Measurements from ENCODE around the gene GAB2.
"Not testable (repeated sequence)": the region's sequence is repeated elsewhere in the genome, so short reads cannot be mapped to it uniquely, and the experiment has no call there.

Gene GAB2, protein sequence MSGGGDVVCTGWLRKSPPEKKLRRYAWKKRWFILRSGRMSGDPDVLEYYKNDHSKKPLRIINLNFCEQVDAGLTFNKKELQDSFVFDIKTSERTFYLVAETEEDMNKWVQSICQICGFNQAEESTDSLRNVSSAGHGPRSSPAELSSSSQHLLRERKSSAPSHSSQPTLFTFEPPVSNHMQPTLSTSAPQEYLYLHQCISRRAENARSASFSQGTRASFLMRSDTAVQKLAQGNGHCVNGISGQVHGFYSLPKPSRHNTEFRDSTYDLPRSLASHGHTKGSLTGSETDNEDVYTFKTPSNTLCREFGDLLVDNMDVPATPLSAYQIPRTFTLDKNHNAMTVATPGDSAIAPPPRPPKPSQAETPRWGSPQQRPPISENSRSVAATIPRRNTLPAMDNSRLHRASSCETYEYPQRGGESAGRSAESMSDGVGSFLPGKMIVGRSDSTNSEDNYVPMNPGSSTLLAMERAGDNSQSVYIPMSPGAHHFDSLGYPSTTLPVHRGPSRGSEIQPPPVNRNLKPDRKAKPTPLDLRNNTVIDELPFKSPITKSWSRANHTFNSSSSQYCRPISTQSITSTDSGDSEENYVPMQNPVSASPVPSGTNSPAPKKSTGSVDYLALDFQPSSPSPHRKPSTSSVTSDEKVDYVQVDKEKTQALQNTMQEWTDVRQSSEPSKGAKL

DNA sequence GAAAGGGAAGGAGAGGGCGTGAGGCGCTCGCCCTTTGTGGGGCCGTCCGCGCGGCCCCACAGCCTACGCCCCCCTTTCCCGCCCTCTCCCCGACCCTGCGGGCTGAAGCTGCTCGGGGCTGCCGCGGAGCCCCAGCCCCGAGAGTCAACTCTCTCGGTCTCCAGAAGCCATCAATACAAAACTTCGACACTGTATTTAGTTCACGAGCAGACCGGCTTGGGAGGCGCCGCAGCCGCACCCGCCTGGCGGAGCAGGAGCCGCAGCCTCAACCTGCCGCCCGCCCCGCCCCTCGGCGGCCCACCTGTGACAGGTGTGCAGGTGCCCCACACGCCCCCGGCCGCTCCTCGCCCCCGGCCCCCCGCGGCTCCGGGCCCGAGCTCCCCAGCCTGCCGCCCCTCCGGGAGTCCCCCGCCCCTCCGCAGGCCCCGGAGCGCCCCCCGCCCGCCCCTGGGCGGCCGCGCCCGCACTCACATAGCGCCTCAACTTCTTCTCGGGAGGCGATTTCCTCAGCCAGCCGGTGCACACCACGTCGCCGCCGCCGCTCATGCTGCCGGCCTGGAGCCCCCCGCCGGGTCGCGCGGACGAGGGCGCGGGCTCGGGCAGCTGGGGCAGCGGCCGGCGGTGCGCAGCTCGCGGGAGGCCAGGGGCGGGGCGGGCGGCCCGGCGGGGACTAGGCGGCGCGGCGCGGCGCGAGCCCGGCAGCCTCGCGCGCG lies at the start of gene GAB2:
Gene GAB2, minus strand, starts transcription at position 646 of the 713 bp plus-strand sequence. Its CDS starts 100 bp downstream, at position 546.
- no peak for DNase-seq (ENCODE audit: low read depth)

DNA sequence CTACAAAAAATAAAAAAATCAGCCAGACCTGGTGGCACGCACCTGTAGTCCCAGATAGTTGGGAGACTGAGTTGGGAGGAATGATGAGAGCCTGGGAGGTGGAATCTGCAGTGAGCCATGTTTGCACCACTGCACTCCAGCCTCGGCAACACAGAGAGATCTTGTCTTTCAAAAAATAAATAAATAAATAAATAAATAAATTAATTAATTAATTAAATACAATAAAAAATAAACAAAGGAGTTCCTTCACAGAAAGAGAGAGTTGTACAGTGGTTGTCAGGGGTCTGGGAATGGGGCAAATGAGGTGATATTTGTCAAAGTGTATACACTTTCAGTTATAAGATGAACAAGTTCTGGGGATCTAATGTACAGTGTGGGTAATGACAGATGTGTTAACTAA lies 49.8 kb upstream of the GAB2 start:
- DNase-seq (ENCODE audit: low read depth): no peak

DNA sequence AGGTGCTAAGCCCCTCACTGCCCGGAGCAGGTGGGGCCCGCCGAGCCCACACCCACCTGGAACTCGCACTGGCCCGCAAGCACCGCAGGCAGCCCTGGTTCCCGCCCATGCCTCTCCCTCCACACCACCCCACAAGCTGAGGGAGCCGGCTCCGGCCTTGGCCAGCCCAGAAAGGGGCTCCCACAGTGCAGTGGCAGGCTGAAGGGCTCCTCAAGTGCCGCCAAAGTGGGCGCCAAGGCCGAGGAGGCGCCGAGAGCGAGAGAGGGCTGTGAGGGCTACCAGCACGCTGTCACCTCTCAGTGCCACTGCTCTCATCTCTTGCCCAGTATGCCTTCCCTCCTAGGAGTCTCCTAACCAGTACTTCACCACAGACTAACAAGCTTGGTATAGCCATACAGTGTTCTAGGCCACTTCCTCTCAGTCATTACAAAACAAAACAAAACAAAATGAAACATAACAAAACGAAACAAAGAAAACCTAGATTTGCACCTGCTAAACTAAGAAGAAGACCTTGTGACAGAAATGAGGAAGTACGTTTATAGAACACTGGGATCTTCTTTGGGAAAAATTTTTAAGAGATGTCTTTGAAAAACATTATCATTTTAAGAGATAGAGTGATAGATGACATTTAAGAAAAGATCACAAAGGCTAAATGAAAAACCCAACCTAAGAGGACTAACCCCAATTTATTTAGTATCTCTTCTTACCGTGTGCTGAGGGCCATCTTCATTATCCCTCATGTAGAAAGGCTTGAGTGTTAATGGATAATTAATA lies 47.7 kb upstream of the GAB2 start:
- no peak for DNase-seq (ENCODE audit: low read depth)

DNA sequence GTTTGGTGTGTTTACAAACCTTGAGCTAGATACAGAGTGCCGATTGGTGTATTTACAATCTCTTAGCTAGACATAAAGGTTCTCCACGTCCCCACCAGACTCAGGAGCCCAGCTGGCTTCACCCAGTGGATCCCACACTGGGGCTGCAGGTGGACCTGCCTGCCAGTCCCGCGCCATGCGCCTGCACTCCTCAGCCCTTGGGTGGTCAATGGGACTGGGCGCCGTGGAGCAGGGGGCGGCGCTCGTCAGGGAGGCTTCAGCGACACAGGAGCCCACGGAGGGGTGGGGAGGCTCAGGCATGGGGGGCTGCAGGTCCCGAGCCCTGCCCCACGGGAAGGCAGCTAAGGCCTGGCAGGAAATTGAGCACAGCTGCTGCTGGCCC lies 47.2 kb upstream of the GAB2 start:
- DNase-seq (ENCODE audit: low read depth): not testable (repeated sequence)

DNA sequence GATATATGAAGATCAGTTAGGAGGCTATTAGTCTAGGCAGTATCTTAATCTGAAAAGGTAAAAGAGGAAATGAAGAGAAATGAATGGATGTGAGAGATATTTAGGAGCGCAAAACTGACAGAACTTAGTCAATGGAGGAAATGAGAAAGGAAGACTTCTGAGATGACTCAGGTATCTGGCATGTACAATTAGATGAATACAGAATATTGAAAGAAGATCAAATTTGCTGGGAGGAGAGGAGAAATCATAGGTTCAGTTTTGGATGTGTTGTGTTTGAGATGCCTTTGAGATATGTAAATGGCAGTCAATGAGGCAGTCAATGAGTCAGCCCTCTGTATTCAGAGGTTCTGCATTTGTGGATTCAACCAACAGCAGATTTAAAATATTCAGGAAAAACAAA lies 42.9 kb upstream of the GAB2 start:
- DNase-seq (ENCODE audit: low read depth): peak; percentile 7

DNA sequence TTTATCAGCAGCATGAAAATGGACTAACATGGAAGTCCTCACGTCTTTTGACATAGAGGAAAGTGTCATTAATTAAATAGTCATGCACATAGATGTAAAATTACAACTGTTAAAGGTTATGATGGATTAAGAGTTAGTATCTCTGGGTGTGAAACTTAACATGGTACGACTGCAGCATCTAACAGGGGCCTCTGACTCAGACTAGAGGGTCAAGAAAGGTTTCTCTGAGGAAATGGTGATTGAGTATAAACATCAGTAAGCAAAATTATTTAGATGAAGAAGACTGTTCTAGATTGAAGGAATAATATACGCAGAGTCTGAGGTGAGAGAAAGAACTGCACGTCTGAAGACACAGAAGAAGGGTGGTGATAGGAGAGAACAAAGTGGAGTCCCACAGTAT lies 42.1 kb upstream of the GAB2 start:
- no peak for DNase-seq (ENCODE audit: low read depth)

DNA sequence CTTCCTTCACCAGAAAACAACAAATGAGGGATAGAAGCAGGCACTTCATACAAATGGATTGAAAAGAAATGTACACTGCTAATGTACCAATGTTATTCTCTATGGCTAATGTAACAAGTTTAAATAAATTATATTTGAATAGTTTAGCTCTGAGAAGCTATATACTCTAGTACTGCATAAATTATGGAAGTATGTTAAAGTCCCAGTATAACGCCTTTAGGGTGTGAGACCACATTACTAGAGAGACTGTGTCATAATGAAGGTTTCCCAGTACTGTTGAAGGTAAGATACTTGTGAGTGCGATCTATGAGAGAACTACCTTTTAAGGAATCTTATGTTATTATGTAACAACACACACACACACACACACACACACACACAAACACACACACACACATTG lies 39.8 kb upstream of the GAB2 start:
- no peak for DNase-seq (ENCODE audit: low read depth)

DNA sequence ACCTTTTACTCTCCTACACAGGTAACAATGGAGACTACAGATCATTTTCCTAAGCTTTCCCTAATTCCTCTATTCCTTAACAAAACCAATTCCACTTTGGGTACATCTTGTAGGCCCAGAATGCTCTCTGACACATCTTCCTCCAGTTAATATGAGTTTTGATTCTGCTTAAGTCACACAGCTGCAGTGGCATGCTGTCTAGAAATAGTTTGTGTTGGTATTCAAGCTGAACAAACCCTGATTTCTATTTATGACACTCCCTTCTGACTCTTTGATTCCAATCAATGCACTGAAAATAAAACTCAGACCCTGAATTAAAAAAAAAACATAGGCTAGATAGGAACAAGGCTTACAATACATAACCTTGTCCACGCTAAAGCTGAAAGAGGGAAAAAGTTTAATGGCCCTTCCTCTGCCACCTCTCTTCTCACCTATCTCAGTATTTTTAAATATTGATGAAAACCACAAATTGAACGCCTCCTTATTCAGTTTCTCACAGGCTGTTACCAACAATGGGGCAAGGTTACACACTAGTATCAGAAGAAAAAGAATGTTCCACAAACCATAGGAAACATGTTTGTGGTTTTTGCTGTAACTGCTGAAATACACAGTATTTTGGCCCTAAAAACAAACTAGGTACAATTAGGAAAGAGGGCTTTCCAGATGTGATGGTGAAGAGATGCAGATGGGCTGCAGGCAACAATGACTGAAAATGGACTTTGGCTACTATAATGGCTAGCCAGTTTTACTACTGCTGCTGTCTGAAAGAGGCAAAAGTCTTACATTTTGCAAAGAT lies 35.7 kb upstream of the GAB2 start:
- DNase-seq (ENCODE audit: low read depth): no peak

DNA sequence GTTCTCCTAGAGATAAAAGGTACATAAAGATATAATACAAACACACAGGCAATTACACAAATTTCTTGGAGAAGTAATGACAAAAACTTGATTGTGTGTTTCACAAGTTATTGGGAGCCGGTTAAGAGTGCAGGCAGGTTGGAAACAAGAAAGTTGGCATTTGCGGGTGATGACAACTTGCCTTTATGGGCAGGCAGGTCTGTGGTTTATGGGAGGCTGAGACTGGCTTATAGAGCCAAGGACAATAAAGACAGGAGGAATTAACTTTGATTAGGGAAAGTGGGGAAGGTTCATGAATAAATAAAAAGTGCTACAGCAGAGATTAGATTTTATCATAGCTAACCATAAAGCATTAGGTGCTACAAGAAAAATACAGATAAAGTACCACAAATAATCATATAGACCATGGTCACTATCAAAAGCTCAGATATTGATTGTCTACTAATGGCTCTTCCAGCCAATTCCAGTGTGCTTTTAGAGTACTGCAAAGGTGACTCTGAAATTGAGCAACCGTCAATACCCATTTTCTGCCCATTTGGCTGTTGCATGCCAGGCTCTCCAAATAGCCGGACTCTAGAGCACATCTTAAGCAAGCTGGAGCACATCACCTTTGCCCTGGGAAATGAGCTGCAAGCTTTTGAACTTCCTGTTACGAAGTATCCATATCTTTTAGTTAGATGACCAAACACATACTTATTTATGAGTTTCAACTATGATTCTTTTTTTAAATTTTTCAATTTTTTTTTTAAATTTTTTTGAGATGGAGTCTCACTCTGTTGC lies 33.9 kb upstream of the GAB2 start:
- DNase-seq (ENCODE audit: low read depth): no peak

DNA sequence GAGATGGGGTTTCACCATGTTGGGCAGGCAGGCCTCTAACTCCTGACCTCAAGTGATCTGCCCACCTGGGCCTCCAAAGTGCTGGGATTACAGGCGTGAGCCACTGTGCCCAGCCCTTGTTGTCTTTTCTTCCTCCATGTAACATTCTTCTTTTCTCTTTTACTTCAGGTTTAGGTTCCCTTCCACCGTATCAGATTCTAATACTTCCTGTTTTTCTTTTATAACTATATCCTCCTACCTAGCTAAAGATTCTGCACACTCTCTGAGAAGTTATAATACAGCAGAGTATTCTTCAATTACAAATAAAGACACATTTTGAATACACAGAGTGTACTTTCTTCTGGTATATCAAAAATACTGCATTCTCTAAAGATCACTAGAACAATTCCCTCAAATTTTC lies 33.2 kb upstream of the GAB2 start:
- no peak for DNase-seq (ENCODE audit: low read depth)

DNA sequence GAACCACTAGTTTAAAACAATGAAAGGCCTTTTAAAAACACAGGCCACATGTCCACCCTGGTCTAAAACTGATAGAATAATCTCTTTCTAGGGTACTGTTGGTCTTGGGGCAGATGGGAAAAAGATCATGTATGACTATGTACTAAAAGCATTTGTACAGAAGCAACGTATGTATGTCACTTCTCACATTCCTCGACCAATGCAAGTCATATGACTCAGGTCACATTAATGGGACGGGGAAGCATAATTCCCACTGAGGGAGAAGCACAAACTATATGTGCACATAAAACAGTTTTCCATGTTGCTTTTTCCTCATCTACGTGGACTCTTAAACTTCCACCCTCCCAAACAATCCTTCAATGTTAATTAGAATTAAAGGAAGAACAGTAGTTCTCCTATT lies 32.2 kb upstream of the GAB2 start:
- DNase-seq (ENCODE audit: low read depth): no peak

DNA sequence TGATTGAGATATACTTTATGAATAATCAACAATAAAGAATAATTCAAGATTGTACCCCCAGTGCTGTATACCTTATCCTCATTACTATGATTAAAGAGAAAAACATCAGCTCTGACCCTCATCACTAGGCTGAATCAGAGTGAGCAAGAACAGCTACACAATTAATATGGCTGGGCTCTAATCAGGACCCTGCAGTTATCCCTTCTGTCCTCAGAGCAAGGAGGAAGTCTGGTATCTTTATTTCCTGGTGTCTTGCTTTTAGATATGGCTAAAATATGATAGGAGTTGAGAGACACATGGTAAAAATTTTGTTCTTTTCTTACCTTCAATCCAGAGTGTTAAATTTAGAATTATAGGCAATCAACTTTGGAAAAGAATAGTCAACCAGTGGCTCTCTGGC lies 28.6 kb upstream of the GAB2 start:
- no peak for DNase-seq (ENCODE audit: low read depth)

DNA sequence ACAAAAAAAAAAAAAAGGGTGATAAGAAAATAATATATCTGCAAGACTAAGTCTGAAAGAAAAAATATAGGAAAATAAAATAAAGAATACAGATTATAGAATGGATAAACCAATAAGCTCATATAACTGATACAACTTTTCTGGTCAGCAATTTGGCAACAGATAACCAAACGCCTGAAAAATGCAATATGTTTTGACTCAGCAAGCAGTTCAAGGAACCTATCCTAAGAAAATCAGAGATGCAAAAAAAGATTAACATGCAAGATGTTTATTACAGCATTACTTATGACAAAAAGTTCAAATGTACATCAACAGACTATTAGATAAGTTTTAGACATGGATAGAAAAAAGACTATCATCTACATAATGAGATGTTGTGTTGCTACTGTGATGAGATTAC lies 27.1 kb upstream of the GAB2 start:
- DNase-seq (ENCODE audit: low read depth): no peak

DNA sequence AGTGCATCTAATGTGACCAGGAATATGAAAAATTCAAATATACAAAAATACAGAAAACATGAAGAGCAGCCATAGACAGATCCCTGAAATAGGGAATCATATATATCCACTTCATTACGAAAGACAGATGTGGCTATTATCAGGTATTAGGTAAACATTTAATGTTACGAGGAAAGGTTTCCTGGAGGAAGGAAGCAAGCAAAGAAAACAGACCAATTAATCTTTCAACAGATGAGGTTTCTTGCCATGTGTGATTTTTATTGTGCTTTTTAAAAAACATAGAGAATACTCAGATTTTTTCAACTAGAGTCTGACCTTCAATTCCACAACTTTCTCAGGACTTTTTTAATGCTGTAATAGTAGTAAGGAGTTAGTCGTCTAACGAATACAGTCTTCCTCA lies 24.3 kb upstream of the GAB2 start:
- DNase-seq (ENCODE audit: low read depth): no peak

DNA sequence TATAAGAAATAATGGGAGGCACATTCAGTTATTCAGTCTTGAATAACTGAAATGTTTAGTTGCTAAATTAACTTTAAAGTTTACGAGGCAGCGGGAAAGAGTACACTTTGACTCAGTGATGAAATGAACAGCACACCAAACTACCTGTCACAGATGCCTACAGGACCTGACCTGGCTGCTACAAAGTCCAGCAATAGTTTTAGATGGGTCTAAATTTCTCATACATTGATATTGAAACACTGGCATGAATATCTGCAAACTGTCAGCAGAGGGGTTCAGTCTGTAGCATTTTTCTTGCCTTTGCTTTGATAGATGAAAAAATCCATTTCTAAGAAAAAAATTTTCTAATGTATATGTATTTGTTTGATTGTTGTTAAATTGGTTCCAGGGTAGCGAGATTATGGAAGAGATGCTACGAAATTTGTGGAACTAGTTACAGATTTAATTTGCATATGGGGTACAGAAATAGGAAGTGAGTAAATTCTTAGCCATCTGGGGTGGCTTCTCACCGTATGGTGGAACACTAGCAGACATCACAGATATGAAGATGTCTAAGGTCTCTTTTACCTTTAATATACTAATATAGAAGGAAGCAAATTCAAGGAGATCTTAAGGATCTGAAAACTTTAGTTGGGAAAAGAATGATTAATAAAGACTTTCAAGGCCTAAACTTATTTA lies 20.8 kb upstream of the GAB2 start:
- DNase-seq (ENCODE audit: low read depth): no peak

DNA sequence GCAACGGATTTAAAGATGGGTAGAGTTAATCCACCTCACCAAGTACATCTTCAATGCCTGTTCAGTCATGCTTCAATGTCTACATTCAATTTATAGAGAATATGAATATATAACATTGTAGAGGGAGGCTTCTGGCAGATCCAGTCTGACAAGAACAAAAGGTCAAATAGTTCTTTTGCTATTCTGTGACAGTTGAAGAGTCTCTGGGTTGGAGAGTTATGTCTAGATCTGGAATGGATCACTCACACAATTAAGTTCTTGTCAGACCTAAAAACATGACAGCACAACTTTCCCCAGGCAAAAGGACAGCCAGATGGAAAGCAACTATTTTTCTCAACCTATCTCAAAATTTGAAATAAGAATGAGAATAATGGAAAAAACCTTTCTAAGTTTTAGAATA lies 15.3 kb upstream of the GAB2 start:
- no peak for DNase-seq (ENCODE audit: low read depth)

DNA sequence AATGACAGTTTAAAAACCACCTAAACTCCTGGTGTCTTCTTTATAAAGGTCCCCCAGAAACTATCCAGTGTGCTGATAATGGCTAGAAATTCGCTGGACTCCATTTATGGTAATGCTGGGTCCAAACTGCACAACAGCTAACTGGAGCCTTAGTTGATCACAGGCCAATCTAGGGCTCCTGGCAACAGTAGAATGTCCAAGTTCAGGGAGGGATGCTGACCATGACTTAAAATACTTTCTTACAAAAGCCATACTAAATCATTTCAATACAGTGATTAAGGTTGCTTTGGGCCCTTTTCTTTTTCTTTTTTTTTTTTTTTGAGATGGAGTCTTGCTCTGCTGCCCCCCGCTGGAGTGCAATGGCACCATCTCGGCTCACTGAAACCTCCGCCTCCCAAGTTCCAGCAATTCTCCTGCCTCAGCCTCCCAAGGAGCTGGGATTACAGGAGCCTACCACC lies 14.5 kb upstream of the GAB2 start:
- DNase-seq (ENCODE audit: low read depth): no peak

DNA sequence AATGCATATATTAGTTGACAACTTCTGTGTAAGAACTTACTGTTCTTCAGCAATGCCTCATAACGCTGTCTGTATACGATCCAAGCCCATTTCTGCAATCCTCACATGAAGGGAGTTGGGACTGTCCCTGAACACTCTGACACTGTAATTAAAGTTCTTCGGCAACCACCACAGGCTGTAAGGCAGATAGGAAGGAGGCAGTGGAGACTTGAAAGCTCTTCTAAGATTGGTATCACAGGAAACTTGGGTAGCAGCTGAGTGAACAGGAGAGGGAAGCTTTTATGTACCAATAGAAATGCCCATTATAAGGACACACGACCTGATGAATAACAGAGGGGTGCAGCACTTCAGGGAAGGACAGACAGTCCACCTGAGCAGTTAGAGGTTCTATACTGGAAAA lies 12.0 kb upstream of the GAB2 start:
- DNase-seq (ENCODE audit: low read depth): no peak

DNA sequence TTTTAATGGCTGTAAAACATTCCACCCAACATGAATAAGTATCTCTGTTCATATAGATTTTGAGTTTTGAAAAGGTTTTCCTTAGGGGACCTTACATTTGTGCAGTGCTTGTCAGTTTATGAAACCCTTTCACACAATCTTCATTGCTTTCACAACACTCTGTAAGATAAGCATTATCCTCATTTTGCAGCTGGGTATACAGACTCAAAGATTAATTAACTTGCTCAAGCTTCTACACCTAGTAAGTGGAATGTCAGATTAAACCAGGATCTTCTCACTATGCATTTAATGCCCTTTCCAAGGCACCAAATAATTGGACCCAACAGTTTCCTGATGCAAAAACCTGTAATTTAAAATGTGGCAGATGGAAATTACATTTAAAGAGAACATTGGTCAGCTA lies 11.6 kb upstream of the GAB2 start:
- no peak for DNase-seq (ENCODE audit: low read depth)

DNA sequence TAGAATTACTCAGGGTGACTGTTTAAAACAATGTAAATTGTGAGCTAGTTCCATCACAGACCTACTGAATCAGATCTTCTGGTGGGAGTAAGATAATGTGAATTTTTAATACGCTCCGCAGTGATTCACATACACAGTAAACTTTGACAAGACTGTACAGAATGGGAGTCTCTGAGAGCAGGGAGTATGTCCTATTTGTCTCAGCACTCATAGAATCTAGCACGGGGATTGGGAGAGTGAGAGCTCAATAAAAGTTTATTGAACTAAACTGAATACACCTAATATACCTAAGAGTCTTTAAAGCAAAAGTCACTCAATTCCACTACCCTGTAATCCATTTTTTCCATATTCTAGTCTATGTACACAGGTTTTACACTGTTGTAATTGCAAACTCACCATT lies 11.2 kb upstream of the GAB2 start:
- no peak for DNase-seq (ENCODE audit: low read depth)

All from GM04503 (cell line).